GM12878 (cell line): Measurements from ENCODE around the gene LEPR. TPM values are rescaled to one million over a fixed set of nuclear protein-coding genes. Genes with fewer than 3 reads are reported as not detected.

Source experiments
- ATAC-seq: fragments of 200-7000 bp; cut with Tn5 transposase; 3 replicates; pipeline ENCODE4 v1.9.1; 2020; ENCODE audit warnings: mild to moderate bottlenecking, moderate library complexity
- BruUV-seq: library from RNA; stranded (reverse); fragments of 400-500 nt; replicated peaks from 2 replicates; lab custom pipeline; 2021; lab: Mats Ljungman, UMichigan
- CTCF ChIA-PET: fragments of 300-600 bp; sonication (Branson Sonifier 250); formaldehyde crosslinking; extraction: SDS; loops from one replicate; lab custom pipeline; 2021; ENCODE audit warnings: inconsistent platforms; lab: Yijun Ruan, JAX
- POLR2A ChIA-PET: fragments of 350-600 bp; formaldehyde crosslinking; extraction: SDS; loops from one replicate; lab custom pipeline; 2021; ENCODE audit warnings: inconsistent platforms; lab: Charles Lee
- RAD21 ChIA-PET: fragments of 300-600 bp; sonication (Branson Sonifier 250); formaldehyde crosslinking; loops from one replicate; lab custom pipeline; 2023; ENCODE audit warnings: antibody characterized with exemption; ENCODE audit not compliant: unreplicated experiment; lab: Charles Lee
- SMC1A ChIA-PET: fragments of 300-600 bp; sonication (Branson Sonifier 250); formaldehyde crosslinking; loops from one replicate; lab custom pipeline; 2023; ENCODE audit not compliant: unreplicated experiment, uncharacterized antibody; lab: Charles Lee
- DNase-seq: peaks from one replicate; pipeline ENCODE4 v3.0.0-alpha.2; 2011; ENCODE audit warnings: low read depth, low spot score
- FAIRE-seq: peaks from 3 replicates; lab custom pipeline; 2011; peaks lifted over from hg19 to GRCh38; lab: Jason Lieb, UNC
- H2AFZ ChIP-seq: 2 replicates; pipeline ENCODE4 v1.6.0; 2011; ENCODE audit warnings: low read depth, low read length, control low read depth; ENCODE audit not compliant: control insufficient read depth
- H3K27ac ChIP-seq: 2 replicates; pipeline ENCODE4 v1.5.1; 2011; ENCODE audit warnings: control low read depth; ENCODE audit not compliant: control insufficient read depth, insufficient read depth
- H3K27me3 ChIP-seq, 2 experiments: replicated peaks in 1 of 2; 2 replicates each; pipeline versions ENCODE4 v1.6.0 to v1.6.1; 2011; ENCODE audit warnings: low read length in 1 of 2; ENCODE audit not compliant: control insufficient read depth in 2 of 2, insufficient read depth in 2 of 2
- H3K36me3 ChIP-seq, 2 experiments: 2 replicates each; pipeline ENCODE4 v1.5.1; 2011; ENCODE audit warnings: low read length in 1 of 2; ENCODE audit not compliant: control insufficient read depth in 2 of 2, insufficient read depth in 2 of 2
- H3K4me1 ChIP-seq: 2 replicates; pipeline ENCODE4 v1.6.1; 2011; ENCODE audit warnings: mild to moderate bottlenecking, low read length, moderate library complexity, mixed read lengths; ENCODE audit not compliant: control insufficient read depth, insufficient read depth
- H3K4me2 ChIP-seq: 2 replicates; pipeline ENCODE4 v1.6.0; 2011; ENCODE audit warnings: control low read depth; ENCODE audit not compliant: control insufficient read depth, insufficient read depth
- H3K4me3 ChIP-seq: fragments of 200-600 bp; sonication (generic); 2 replicates; pipeline ENCODE4 v1.5.1; 2016
- H3K79me2 ChIP-seq: 2 replicates; pipeline ENCODE4 v1.6.0; 2011; ENCODE audit warnings: low read length; ENCODE audit not compliant: control insufficient read depth, insufficient read depth
- H3K9ac ChIP-seq: 2 replicates; pipeline ENCODE4 v1.8.0; 2011; ENCODE audit warnings: low read length, control low read depth, mixed read lengths; ENCODE audit not compliant: control insufficient read depth, insufficient read depth
- H3K9me3 ChIP-seq: replicated peaks from 3 replicates; pipeline ENCODE4 v1.5.1; 2011; ENCODE audit warnings: mild to moderate bottlenecking, low read length; ENCODE audit not compliant: control insufficient read depth, insufficient read depth
- H4K20me1 ChIP-seq: 2 replicates; pipeline ENCODE4 v1.6.0; 2011; ENCODE audit not compliant: control insufficient read depth, insufficient read depth
- BMI1 ChIP-seq: fragments of 450-650 bp; IDR thresholded peaks from 2 replicates; pipeline ENCODE4 v1.6.1; 2016; ENCODE audit warnings: mild to moderate bottlenecking, moderate library complexity, borderline replicate concordance
- FOXM1 ChIP-seq: IDR thresholded peaks from 2 replicates; pipeline ENCODE4 v1.6.1; 2012; ENCODE audit warnings: low read depth, mild to moderate bottlenecking, inconsistent platforms, low read length, moderate library complexity
- MYB ChIP-seq: fragments of 150-350 bp; IDR thresholded peaks from 2 replicates; pipeline ENCODE4 v1.6.1; 2014; ENCODE audit warnings: mild to moderate bottlenecking, low read depth, low read length, borderline replicate concordance
- NR2F1 ChIP-seq: fragments of 450-650 bp; conservative IDR thresholded peaks from 2 replicates; pipeline ENCODE4 v1.6.1; 2017; ENCODE audit warnings: mild to moderate bottlenecking
- RAD51 ChIP-seq: fragments of 450-650 bp; IDR thresholded peaks from 2 replicates; pipeline ENCODE4 v1.6.1; 2016; ENCODE audit warnings: moderate library complexity, mild to moderate bottlenecking, inconsistent platforms
- SMC3 ChIP-seq: IDR thresholded peaks from 2 replicates; pipeline ENCODE4 v1.6.1; 2011; ENCODE audit warnings: low read length, improper control_type of control experiment, borderline replicate concordance
- WGBS: methylation state at CpG from one replicate; pipeline ENCODE4 v1.1.6; 2016; ENCODE audit warnings: low lambda C conversion rate; ENCODE audit not compliant: insufficient replicate concordance, insufficient coverage; ENCODE audit errors: missing lambda C conversion rate; 5-methylcytosine and 5-hydroxymethylcytosine counted together
- in situ Hi-C: fragments of 300-500 bp; cut with MboI; formaldehyde crosslinking; loops from 9 replicates; pipeline ENCODE4 v1.14.3; 2018; ENCODE audit warnings: mixed read lengths
- intact Hi-C: fragments of 100-400 bp; cut with micrococcal nuclease; formaldehyde crosslinking; loops from one replicate; pipeline ENCODE4 v1.14.2; 2022; ENCODE audit not compliant: unreplicated experiment
- polyA plus RNA-seq, 11 experiments: library from polyadenylated mRNA; depleted of rRNA in 4 of 11; unstranded in 6 of 11; stranded (reverse) in 5 of 11; fragments of >200 nt; fragmentation: Nextera tagmentation in 4 of 11; fragmentation: Illumina TruSeq in 1 of 11; extraction: Ambion mirVana in 4 of 11; extraction: Trizol in 1 of 11; gene quantifications; 1 replicate in 1 of 11; 2 replicates in 10 of 11; pipeline versions ENCODE4 v1.2.1 to v1.2.3, GENCODE V29; 2011 to 2016; ENCODE audit warnings: inconsistent platforms in 2 of 11, missing spikeins in 2 of 11, low read depth in 1 of 11
- total RNA-seq, 4 experiments: library from RNA; depleted of rRNA in 3 of 4; stranded (reverse); fragments of >200 nt in 3 of 4; fragmentation: Illumina TruSeq in 1 of 4; extraction: Trizol in 1 of 4; gene quantifications; 2 replicates each; pipeline versions ENCODE4 v1.2.1 to v1.2.3, GENCODE V29; 2013 to 2021
- TF ChIP-seq, protein P1 (sequence below): IDR thresholded peaks from 2 replicates; pipeline ENCODE4 v1.6.1; 2011; ENCODE audit warnings: borderline replicate concordance, low read depth, mild to moderate bottlenecking, moderate library complexity, low read length; ENCODE audit not compliant: insufficient read depth, poor library complexity, severe bottlenecking

The LEPR gene
- total and polyA plus RNA-seq, 10 of the 15 experiments (the other 5 are each of a cell fraction or from before 2014, with no cell fraction given), result 0.49 to 3.7 (median 1.2) TPM

DNA sequence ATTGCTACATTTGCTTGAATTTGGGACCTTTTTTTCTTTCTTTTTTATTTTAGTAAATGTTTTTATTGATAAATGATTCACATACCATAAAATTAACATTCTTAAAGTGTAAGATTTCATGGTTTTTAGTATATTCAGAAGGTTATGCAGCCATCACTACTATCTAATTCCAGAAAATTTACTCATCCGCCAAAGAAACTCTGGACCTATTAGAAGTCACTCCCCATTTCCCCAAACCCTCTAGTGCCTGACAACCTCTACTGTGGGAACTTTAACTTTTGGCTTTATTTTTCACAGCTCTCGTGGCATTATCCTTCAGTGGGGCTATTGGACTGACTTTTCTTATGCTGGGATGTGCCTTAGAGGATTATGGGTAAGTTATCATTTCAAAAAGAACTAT is 4.5 kb downstream of the LEPR start (continued):
- TF ChIP-seq, protein P1, sequence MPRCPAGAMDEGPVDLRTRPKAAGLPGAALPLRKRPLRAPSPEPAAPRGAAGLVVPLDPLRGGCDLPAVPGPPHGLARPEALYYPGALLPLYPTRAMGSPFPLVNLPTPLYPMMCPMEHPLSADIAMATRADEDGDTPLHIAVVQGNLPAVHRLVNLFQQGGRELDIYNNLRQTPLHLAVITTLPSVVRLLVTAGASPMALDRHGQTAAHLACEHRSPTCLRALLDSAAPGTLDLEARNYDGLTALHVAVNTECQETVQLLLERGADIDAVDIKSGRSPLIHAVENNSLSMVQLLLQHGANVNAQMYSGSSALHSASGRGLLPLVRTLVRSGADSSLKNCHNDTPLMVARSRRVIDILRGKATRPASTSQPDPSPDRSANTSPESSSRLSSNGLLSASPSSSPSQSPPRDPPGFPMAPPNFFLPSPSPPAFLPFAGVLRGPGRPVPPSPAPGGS, result no peak
- no peak for TF ChIP-seq FOXM1

DNA sequence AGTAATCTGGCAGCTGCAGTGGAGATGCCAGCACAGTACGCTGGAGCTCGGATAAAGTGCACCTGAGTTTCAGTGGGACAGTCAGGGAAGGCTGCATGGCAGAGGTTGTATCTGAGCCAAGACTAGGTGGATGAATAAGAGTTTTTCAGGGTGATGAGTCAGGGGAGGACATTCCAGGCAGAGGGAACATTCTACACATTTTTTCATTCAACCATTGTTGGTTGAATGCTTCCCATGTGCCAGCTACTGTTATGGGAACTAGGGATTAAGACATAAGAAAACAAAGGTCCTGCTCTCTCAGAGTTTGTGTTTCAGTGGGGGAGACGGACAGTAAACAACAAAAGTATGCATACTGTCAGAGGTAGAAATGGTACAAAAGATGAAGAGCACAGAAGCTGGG is 5.2 kb downstream of the LEPR start:
- ChIA-PET RAD21 (no interaction called here), POLR2A (no interaction called here), CTCF (interaction anchor here (1.0 kb wide), 2 partner anchors 8 to 10 kb away, joined by 3 to 4 read pairs; no protein-coding TSS in a partner anchor), SMC1A (no interaction called here)
- Histone ChIP-seq H3K36me3 (peaks cover 4 to 9% of the 10 kb centered on the region in 2 experiments; a peak in 2 of 4 replicates), H3K27ac (no peak overlapping the region), H3K9me3 (no peaks in the 10 kb centered on the region; the same call in 2 of the 3 replicates), H3K4me2 (no peak overlapping the region), H2AFZ (no peak overlapping the region), H3K4me1 (no peaks in the 10 kb centered on the region; the same call in 1 of the 2 replicates), H3K27me3 (no peaks in the 10 kb centered on the region), H3K9ac (no peak overlapping the region), H3K79me2 (peaks cover 32% of the 10 kb centered on the region), H4K20me1 (no peaks in the 10 kb centered on the region), H3K4me3 (no peak overlapping the region)
- in situ Hi-C loops (loop anchor here (10.0 kb wide), 1 partner anchor 819 kb away; no protein-coding TSS in a partner anchor), intact Hi-C loops (no loop called here)
- FAIRE-seq (no peak), ATAC-seq (no peak), DNase-seq (no peak)
- WGBS, result 94% methylated on average over 3 of the region's 3 CpGs
- BruUV-seq, result no TSS peak
- no peak for TF ChIP-seq RAD51
- TF ChIP-seq MYB, result no peak
- TF ChIP-seq BMI1, result no peak
- no peak for TF ChIP-seq NR2F1
- TF ChIP-seq SMC3, result no peak
